WI38 (cell line): ENCODE results near the gene ARL15.
A peak's percentile ranks its signal among the peaks of the same experiment; 100 is the strongest.

Experiments
- H3K4me3 ChIP-seq: 2 replicates; pipeline ENCODE4 v1.5.1; 2011; ENCODE audit warnings: low read depth, mild to moderate bottlenecking, control low read depth, low read length
- TF ChIP-seq, protein P1 (sequence below): IDR thresholded peaks from 2 replicates; pipeline ENCODE4 v1.5.1; 2012; ENCODE audit warnings: low read depth, mild to moderate bottlenecking, control low read depth, low read length

The ARL15 gene

DNA sequence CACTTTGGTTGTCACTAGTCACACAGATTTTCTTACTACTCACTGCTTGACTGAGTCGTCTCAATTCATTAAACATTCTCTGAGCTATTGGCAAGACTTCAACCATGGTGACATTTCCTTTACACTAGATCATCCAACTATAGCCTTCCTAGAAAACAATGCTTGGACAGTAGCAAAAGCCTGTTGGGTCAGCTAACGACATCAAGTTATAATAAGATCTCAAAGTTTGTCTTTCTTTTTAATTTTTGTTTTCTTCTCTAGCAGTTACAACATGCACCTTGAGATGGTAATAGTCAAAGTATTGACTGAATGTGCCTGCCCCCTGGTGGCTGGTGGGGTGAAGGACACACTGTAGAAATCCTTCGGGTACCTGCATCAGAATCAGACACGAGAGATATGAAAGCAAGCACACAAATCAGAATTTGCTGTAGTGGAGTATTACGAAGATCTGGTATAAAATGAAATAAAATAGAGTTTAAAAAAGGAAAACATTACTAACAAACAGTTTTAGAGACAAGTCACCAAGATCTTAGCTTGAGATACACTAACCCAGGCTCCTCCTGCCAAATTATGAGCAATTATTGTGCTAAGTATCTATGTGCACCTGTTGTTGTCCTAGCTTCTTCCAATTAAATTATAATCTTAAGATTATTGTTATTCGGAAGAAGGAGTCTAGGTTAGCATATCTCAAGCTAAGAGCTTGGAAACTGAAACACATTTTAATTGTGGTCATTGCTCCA, 81.2 kb downstream of the ARL15 start:
- H3K4me3 ChIP-seq = no peak overlapping the region
- TF ChIP-seq, protein P1, sequence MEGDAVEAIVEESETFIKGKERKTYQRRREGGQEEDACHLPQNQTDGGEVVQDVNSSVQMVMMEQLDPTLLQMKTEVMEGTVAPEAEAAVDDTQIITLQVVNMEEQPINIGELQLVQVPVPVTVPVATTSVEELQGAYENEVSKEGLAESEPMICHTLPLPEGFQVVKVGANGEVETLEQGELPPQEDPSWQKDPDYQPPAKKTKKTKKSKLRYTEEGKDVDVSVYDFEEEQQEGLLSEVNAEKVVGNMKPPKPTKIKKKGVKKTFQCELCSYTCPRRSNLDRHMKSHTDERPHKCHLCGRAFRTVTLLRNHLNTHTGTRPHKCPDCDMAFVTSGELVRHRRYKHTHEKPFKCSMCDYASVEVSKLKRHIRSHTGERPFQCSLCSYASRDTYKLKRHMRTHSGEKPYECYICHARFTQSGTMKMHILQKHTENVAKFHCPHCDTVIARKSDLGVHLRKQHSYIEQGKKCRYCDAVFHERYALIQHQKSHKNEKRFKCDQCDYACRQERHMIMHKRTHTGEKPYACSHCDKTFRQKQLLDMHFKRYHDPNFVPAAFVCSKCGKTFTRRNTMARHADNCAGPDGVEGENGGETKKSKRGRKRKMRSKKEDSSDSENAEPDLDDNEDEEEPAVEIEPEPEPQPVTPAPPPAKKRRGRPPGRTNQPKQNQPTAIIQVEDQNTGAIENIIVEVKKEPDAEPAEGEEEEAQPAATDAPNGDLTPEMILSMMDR = peak; percentile 95

DNA sequence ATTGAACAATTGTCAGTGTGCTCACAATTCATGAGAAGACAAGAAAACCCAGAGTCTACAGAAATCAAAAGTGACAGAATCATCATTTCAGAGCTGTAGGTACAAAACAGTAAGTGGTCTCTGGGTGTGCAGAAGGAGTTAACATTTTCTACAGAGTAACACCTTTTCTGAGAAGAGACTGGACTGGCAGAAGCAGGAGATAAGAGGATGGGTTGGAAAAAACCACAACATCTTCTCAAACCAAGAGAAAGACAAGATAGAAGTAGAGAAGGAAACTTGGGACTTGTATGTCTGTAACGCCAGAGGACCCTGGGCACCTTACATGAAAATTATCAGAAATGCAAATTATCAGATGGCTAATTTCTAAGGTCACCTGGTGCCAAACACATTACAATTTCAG, 82.6 kb downstream of the ARL15 start:
- H3K4me3 ChIP-seq = no peak overlapping the region
- TF ChIP-seq, protein P1 = no peak

DNA sequence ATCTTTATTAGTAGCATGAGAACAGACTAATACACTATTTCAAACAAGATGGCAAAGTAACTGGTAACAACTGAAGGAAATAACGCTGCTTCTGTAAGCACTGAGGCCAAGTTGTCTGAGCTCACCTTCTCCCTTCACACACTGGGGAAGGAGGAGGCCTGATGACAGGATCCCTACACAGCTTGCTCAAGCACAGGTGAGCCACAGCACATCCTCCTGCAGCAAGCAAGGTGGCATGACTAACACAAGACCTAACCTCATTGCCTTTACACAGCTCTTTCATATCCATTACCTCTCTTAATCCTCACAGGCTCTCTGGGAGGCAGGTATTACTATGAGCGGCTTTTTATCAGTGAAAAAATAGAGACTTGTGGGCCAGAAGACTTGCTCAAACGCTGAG, 83.3 kb downstream of the ARL15 start:
- TF ChIP-seq, protein P1 = no peak
- no peak overlapping the region for H3K4me3 ChIP-seq

DNA sequence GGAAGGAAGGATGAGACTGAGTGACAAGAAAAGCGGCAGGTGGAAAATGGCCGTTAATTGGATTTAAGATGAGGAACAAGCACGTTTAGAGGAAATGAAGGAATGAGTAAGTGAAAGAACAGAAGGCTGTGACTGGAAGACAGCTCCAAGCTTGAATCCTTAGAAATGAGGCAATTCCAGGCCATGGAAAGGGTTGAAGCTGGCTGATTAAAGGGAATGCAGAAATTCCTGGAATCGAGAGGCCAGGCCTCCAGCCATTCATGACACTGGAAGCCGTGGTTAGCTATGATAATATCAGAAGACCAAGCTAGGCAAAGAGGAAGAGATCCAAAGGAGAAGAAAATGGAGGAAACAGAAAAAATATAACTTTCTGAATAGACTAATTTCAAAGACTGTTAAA, 84.2 kb downstream of the ARL15 start:
- no peak overlapping the region for H3K4me3 ChIP-seq
- TF ChIP-seq, protein P1 = no peak

DNA sequence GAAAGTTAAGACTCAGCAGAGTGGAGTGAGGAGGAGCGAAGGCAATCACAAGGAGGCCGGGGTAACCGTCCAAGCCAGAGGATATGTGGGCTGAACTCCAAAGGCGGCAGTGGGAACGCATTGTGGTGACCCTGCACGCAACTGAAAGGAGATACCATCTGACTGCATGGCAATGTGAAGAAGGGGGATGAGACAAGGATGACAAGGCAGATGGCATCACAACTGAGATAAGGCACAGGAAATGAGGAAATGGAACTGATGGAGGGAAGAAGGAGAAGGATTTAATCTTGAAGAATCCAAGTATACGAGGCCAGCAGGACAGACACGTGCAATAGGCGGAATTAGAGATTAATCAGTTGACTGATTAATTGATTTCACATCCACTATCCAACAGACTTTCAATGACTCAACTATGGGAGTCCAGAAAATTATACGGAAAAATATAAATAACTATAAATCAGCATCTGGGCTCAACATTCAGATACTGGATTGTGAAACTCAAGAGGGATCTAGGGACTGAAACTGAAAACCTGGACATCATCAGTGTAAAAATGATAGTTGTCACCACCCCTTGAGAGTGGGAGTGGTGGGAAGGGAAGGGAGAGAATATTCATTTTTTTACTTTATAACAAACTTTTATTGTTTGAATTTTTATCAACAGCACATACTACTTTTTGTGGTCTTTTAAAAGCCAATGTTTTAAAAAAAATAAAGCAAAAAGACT, 86.1 kb downstream of the ARL15 start:
- TF ChIP-seq, protein P1 = no peak
- no peak overlapping the region for H3K4me3 ChIP-seq

DNA sequence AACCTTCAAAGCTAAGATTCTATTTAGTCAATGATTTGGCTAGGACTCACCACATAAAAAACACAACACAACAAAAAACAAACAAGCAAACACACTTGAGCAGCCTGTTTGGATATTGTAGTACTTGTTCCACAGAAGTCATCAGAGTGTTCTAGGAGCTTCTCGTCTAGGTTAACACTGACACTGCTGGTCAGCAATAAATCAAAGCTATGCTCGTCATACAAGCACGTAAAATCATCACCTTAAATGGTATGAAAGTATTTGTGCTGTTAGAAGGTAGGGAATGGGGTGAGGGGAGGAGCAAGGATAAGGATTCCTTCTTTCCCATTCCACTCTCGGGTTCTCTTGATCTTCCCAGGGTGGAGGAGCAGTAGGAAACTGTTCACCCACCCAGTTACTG, 88.0 kb downstream of the ARL15 start:
- TF ChIP-seq, protein P1 = no peak
- H3K4me3 ChIP-seq = no peak overlapping the region

DNA sequence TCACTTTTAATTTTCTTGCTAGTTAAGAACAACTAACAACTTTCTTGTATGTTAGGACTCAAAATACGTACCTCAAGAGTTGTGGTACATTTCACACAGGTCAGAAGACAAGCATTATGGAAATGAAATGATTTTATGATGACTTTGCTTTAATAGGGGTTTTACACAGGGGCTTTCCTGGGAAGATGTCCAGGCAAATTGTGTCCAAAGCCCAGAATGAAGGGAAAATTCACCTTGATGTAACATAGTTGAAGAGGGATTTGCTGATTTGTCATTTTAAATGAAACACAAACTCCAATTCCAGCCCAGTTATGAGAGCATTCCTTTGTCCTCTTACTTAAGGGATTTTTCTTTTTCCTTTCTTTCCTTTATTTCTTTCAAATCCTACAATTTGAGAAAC, 89.2 kb downstream of the ARL15 start:
- H3K4me3 ChIP-seq = no peak overlapping the region
- TF ChIP-seq, protein P1 = no peak
